Hematopoietic multipotent progenitor cell treated with erythropoietin and hydrocortisone succinate and interleukin-3 and kit ligand, for 15 days (in vitro differentiated cells): Measurements from ENCODE around the gene KLHL22.
"Not testable (repeated sequence)": the region's sequence is repeated elsewhere in the genome, so short reads cannot be mapped to it uniquely, and the experiment has no call there.

ENCODE experiments used
- DNase-seq: peaks from one replicate; pipeline ENCODE4 v3.0.0-alpha.2; 2015; ENCODE audit warnings: low spot score

KLHL22 gene

DNA sequence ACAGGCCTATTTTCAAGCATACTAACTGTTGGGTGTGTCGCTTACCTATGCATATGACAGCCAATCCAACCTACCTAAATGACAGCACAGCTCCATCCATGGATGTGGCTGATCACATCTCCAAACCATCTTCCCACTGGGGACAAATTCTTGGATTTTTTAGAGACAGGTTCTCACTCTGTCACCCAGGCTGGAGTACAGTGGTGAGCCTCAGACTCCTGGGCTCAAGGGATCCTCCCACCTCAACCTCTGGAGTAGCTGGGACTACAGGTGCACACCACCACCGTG lies 76.0 kb downstream of the KLHL22 start:
- no peak for DNase-seq

DNA sequence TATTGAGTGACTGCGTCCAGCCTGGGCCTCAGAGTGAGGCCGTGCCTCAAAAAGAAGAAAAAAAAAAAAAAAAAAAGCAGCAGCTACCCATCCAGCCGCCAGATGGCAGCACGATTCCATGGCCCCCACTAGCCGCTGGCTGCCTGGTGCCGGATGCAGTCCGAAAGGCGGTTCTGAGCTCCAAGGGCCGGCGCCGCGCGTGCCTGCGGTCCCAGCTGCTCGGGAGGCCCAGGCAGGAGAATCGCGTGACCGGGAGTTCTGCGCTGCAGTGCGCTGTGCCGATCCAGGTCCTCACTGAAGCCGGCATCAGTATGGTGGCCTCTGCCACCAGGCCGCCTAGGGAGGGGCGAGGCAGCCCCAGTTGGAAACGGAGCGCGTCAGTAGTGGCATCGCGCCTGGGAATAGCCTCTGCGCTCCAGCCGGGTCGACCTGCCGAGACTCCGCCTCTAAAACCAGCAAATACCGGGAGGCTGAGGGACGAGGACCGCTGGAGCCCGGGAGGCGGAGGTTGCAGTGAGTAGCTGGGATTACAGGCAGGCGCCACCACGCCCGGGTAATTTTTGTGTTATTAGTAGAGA lies 77.3 kb downstream of the KLHL22 start:
- peak; percentile 71 for DNase-seq

DNA sequence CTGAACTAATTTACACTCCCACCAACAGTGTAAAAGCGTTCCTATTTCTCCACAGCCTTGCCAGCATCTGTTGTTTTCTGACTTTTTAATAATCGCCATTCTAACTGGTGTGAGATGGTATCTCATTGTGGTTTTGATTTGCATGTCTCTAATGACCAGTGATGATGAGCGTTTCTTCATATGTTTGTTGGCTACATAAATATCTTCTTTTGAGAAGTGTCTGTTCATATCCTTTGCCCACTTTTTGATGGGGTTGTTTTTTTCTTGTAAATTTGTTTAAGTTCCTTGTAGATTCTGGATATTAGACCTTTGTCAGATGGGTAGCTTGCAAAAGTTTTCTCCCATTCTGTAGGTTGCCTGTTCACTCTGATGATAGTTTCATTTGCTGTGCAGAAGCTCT lies 79.9 kb downstream of the KLHL22 start:
- DNase-seq = not testable (repeated sequence)

DNA sequence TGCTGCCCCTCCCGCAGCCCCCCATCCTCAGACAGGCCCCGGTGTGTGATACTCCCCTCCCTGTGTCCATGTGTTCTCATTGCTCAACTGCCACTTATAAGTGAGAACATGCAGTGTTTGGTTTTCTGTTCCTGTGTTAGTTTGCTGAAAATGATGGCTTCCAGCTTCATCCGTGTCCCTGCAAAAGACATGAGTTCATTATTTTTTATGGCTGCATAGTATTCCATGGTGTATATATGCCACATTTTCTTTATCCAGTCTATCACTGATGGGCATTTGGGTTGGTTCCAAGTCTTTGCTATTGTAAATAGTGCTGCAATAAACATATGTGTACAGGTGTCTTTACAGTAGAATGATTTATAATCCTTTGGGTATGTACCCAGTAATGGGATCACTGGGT lies 80.4 kb downstream of the KLHL22 start:
- not testable (repeated sequence) for DNase-seq

DNA sequence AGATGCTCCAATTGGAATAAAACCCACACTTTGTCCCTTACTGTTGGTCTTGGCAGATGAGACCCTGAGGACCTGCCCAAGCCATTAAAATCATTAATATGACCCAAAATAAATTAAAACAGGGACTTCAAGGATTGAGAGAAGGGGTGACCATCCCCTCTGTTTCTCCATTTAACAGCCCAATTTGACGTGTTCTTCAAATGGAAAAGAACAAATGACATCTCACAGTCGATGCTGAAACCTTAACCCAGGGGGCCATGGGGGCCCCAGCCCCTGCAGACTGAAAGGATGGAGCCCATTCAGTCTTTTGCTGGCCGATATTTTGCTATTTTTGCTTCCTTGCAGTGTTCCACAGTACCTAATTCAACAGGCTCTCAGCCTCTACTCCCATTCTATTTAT lies 81.1 kb downstream of the KLHL22 start:
- no peak for DNase-seq

DNA sequence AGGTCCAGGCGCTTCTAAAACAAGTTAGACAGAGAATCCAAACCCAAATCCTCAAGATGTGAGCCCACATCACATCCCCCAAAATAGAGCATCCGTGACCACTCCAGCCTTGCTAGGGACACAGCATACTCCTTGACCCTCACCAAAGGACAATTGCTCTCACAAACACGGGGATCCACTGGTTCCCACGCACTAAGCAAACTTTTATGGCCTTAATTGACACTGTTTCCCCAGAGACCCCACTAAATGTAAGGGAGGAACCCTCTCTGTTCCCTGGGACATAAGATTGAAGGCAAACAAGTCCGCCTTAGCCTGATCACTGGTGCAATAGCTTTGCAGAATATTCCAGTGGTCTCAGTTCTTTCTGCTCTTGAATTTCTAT lies 81.5 kb downstream of the KLHL22 start:
- no peak for DNase-seq

DNA sequence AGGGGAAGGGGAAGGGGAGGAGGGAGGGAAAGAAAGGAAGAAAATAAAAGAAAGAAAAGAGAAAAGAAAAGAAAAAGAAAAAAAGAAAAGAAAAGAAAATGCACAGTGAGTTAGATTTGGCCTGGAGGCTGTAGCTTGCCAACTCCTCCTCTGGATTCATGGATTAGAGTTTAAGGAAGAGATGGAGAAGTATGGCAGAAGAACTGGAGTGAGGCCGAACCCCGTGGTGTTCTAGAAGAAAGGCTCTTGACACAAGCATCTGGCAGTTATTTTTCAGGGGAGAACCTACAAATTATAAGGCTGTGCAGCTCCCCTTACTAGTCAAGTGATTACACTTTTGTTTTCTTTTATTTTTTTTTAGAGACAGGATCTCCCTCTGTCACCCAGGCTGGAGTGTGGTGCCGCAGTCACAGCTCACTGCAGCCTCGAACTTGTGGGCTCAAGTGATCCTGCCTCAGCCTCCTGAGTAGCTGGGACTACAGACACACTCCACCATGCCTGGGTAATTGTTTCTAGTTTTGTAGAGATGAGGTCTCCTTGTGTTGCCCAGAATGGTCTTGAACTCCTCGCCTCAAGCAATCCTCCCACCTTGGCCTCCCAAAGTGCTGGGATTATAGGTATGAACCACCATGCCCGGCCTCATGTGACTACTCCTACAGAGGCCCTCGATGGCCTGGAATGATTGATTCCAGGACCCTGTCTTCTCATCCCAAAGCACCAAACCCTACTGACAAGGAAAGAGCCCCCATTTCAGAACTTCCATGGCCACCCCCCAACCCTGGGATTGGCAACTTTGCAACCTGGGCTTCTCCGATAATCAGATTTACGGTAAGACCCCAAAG lies 82.2 kb downstream of the KLHL22 start:
- no peak for DNase-seq

DNA sequence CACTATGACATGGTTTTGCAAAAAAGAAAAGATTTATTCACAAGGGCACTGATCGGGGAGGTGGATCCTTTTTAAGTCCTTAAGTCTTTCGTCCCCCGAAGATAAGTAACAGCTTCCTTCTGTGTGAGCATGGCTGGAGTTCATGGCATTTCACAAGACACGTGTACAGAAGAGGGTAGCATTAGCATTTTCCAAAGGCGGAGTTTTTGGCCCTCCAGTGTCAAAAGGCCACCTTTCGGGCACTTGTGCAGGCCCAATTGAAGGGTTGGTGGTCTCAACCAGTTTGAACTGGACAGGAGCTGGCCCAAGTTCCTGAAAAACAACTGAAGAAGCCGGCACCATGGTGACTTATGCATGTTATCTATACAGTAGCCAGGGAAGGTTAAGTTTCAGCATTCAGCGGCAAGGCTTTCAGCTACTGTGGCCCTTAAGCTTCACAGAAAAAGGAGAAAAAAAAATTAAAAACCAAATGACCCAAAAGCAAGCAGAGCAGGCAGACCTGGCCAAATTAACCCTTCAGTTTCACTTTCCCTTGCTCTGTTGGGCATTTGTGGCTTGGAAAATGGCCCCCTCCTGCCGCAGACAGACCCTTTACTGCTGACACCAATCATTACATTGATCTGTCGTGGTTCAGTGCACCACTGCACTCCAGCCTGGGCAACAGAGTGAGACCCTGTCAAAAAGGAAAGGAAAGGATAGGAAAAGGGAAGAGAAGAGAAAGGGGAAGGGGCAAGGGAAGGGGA lies 83.0 kb downstream of the KLHL22 start:
- DNase-seq = no peak

DNA sequence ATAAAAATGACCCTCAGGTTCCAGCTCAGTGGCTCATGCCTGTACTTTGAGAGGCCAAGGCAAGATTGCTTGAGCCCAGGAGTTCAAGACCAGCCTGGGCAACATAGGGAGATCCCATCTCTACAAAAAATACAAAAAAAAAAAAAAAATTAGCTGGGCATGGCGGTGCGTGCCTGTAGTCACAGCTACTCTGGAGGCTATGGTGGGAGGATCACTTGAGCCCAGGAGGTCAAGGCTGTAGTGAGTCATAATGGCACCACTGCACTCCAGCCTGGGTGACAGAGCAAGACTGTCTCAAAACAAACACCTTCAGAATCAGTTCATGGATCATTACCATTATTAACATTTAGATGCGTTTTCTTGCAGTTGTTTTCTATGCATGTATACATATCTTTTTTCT lies 86.2 kb downstream of the KLHL22 start:
- not testable (repeated sequence) for DNase-seq

DNA sequence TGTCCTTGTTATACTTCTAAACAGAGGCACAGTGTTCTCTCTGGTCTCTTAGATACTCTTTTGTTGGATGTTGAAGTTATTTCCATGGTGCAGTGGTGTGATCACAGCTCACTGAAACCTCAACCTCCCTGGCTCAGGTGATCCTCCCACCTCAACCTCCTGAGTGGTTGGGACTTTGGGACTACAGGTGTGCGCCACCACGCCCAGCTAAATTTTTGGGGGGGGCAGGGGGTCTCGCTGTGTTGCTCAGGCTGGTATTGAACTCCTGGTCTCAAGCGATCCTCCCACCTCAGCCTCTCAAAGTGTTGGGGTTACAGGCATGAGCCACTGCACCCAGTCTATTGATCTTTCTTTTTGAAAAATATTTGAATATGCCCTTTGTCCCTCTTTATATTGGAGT lies 86.7 kb downstream of the KLHL22 start:
- DNase-seq = no peak

DNA sequence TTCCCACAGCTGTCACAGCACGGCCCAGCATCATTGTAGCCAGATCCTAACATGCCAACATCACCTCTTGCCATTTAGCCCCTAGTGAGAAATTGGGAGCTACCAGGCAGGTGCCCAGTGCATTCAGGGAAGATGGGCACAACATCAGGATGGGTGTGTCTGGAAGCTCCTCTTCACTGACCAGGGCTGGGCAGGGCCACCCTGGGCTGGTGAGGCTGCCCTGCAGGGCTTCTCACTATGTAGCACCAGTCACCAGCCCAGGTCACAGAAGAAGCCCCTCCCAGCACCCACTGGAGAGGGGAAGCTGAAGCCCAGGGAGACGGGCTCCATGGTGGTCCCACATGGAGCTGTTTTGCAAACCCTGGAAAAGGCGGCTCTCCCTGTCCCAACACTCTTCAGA lies 87.8 kb downstream of the KLHL22 start:
- DNase-seq = no peak

DNA sequence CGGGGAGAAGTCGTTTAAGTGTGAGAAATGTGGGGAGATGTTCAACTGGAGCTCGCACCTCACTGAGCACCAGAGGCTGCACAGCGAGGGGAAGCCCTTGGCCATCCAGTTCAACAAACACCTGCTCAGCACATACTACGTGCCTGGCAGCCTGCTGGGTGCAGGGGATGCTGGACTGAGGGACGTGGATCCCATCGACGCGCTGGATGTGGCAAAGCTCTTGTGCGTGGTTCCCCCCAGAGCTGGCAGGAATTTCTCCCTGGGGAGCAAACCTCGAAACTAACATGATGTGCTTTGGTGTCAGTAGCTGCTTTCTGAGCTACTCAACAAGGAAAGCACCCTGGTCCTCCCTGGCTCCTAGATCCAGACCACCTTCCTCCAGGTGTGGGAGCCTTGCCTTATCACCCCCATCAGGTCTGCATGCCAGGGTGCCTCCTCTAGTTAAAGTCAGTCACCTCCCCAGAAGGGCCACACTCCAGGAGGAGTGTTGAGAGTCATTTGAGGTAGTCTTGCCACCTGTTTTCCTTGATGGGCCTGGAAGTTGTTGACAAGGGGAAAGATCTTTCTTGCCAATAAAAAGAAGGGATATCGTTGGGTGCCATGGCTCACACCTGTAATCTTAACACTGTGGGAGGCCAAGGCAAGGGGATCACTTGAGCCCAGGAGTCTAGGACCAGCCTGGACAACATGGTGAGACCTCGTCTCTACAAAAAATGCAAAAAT lies 88.7 kb downstream of the KLHL22 start:
- no peak for DNase-seq

DNA sequence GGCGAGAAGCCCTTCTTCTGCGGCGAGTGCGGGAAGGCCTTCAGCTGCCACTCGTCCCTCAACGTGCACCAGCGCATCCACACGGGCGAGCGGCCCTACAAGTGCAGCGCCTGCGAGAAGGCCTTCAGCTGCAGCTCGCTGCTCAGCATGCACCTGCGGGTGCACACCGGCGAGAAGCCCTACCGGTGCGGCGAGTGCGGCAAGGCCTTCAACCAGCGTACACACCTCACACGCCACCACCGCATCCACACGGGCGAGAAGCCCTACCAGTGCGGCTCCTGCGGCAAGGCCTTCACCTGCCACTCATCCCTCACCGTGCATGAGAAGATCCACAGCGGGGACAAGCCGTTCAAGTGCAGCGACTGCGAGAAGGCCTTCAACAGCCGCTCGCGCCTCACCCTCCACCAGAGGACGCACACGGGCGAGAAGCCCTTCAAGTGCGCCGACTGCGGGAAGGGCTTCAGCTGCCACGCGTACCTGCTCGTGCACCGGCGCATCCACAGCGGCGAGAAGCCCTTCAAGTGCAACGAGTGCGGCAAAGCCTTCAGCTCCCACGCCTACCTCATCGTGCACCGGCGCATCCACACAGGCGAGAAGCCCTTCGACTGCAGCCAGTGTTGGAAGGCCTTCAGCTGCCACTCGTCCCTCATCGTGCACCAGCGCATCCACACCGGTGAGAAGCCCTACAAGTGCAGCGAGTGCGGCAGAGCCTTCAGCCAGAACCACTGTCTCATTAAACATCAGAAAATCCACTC lies 89.5 kb downstream of the KLHL22 start:
- no peak for DNase-seq

DNA sequence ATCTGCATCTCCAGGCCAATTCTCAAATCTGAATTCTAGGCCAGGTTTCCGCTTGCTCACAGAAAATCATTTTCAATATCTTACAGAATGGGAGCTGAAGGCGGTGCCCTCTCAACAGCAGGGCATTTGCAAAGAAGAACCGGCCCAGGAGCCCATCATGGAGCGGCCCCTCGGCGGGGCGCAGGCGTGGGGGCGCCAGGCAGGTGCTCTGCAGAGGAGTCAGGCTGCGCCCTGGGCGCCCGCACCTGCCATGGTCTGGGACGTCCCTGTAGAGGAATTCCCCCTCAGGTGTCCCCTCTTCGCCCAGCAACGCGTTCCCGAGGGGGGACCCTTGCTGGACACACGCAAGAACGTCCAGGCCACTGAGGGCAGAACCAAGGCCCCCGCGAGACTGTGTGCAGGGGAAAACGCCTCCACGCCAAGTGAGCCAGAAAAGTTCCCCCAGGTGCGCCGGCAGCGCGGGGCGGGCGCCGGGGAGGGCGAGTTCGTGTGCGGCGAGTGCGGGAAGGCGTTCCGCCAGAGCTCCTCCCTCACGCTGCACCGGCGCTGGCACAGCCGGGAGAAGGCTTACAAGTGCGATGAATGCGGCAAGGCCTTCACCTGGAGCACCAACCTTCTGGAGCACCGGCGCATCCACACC lies 90.2 kb downstream of the KLHL22 start:
- DNase-seq = no peak

DNA sequence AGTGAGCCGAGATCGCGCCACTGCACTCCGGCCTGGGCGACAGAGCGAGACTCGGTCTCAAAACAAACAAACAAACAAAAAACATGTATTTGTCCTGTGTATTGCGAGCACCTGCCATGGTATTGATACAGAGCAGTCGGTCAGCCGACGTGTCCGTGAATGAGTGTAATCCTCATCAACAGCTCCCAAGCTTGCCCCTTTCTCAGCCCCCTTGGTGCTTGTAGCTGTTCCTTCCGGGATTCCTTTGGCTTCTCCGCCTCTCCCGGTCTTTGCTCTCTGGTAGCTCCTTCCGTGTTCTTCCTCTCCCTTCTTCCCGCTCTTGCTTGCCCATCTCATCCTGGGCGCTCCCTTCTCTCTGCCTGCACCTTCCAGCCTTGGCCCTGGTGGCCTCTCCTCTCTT lies 90.7 kb downstream of the KLHL22 start:
- DNase-seq = no peak

DNA sequence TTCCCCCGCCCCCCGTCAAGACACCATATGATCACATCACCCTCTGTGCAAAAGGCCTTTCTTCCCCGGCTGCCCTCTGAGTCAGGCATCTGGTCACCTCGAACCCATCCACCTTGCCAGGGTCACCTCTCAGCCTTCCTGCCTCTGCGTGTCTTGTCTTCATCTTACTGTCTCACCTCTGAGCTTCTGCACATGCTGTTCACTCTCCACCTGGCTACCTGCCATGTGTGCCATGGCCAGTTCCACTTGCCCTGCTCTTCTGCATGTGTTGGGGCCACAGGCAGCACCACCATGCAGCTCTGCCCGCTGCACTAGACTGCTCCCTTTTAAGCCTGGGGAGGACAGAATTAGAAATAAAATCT lies 91.8 kb downstream of the KLHL22 start:
- no peak for DNase-seq

DNA sequence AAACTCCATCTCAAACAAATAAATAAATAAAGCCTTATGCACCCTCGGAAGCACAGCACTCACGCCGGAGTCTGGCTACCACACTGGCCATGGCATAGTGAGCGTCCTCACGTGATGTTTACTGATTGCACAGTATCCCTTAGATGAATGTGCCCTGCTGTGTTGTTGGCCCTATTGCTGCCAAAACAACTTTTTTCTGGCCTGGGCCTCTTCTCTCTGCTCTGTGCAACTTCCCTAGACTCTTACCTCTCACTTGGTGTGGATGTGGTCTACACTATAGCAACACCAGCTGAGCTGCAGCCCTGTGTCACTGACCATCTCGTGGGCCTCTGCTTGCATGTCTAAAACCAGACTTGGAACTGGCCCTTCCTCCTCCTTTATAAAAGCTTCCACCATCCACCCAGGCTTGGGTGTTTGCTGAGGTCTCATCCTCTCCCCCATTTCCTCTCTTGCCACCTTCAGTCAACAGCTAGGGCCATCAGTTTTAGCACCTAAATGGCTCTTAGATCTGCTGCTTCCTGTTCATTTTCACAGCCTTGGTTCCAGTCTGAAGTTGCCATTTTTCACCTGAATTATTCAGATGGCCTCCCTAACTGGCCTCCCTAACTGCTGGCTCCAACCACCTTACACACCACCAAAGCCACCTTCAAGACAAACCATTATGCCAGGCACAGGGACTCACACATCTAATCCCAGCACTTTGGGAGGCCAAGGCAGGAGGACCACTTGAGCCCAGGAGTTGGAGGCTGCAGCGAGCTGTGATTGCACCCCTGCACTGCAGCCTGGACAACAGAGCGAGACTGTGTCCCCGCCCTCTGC lies 92.4 kb downstream of the KLHL22 start:
- DNase-seq = no peak

DNA sequence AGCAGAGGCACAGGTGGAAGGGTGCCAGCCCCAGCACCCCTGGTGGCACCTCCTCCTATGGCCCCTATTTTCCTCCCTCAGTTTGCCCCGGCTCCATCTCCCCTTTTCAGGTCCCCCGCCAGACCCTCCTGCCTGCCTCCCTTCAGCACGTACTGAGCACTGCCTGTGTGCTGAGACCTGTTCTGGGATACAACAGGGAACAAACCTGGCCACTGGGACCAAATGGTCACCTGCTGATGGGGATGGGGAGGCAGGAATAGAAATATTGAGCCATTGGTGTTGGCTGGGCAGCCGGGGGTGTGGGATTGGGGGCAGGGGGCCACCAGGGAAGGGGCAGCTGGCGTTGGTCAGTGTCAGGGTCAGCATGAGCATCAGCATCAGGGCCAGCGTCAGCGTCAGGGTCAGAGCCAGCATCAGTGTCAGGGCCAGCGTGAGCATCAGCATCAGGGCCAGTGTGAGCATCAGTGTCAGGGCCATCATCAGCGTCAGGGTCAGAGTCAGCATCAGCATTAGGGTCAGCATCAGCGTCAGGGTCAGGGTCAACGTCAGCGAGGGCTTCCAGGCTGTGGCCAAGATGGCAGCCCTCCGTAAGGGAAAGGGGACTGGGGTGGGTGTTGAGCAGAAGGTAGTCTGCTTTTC lies 94.1 kb downstream of the KLHL22 start:
- DNase-seq = no peak

DNA sequence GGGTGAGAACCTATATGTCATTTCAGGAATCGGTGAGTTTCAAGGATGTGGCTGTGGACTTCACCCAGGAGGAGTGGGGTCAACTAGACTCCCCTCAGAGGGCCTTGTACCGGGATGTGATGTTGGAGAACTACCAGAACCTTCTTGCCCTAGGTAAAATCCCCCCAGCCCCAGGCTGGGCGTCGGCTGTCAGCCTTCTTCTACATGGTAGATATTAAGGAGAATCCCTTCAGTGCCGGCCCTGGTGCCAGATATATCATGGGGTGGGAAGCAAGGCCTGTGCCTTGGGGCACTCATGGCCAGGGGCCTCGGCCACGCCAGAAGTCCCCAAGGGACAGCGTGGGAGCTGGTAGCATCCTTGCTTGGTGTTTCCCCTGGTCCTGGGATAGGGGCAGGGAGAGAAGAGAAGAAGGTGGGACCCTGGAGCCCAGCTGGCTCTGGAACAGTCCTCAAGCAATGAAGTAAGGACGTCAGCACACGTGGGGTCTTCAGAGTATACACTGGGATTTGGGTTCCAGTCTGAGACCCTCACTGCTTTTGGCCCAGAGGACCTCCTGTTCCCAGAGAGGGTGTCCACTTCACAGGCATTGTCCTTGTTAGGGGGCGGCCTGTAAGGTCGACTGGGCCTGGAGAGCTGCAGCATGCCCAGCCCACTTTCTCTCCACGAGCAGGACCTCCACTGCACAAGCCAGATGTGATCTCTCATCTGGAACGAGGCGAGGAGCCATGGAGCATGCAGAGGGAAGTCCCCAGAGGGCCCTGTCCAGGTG lies 94.8 kb downstream of the KLHL22 start:
- no peak for DNase-seq
